Stimulated activated effector memory CD8-positive, alpha-beta T cell treated with anti-CD3 and anti-CD28 coated beads, Interleukin-12 subunit alpha, Interleukin-12 subunit beta, amount 100 ng/mL, for 72 hours (primary cell): ENCODE measurements around the gene WDR46.
"Not testable (repeated sequence)": the region's sequence is repeated elsewhere in the genome, so short reads cannot be mapped to it uniquely, and the experiment has no call there.

Source experiments
- ATAC-seq: fragments of 150-1000 bp; cut with Tn5 transposase; 2 replicates; pipeline ENCODE4 v1.10.0; 2021
- DNase-seq, 2 donors: peaks; one replicate each; pipeline ENCODE4 v3.0.0; 2021 to 2022; ENCODE audit warnings: low spot score in 2 of 2
- H3K27ac Mint-ChIP-seq: one replicate; pipeline ENCODE4 v1.8.0; 2022; ENCODE audit warnings: mild to moderate bottlenecking, mixed read lengths
- H3K36me3 Mint-ChIP-seq: one replicate; pipeline ENCODE4 v1.8.0; 2022; ENCODE audit warnings: mild to moderate bottlenecking, mixed read lengths
- H3K4me1 Mint-ChIP-seq: one replicate; pipeline ENCODE4 v1.8.0; 2022; ENCODE audit warnings: mixed read lengths
- H3K4me3 Mint-ChIP-seq: one replicate; pipeline ENCODE4 v1.8.0; 2022; ENCODE audit warnings: mild to moderate bottlenecking, mixed read lengths
- H3K9me3 Mint-ChIP-seq: one replicate; pipeline ENCODE4 v1.8.0; 2022; ENCODE audit warnings: mixed read lengths

WDR46 gene

DNA sequence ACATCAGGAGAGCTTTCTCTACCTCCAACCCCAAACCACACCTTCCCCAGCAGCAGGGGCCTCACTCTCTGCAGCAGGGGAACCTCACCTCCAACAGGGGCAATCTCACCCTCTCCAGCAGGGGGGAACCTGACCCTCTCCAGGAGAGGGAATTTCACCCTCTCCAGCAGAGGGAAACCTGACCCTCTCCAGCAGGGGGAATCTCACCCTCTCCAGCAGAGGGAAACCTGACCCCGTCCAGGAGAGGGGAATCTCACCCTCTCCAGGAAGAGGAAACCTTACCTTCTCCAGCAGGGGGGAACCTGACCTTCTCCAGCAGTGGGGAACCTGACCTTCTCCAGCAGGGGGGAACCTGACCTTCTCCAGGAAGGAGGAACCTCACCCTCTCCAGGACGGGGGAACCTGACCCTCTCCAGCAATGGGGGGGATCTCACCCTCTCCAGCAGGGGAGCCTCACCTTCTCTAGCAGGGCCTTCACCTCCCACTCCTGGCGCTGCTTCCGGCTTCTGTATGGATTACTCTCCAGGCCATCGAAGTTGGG lies 9.0 kb downstream of the WDR46 start:
- ATAC-seq (no peak), DNase-seq (no peak)
- H3K4me1 Mint-ChIP-seq, result peaks cover 30% of the 10 kb centered on the region
- H3K4me3 Mint-ChIP-seq, result no peak overlapping the region
- H3K36me3 Mint-ChIP-seq, result peaks cover 91% of the 10 kb centered on the region
- H3K27ac Mint-ChIP-seq, result peak overlapping the region; percentile 35
- no peaks in the 10 kb centered on the region for H3K9me3 Mint-ChIP-seq

DNA sequence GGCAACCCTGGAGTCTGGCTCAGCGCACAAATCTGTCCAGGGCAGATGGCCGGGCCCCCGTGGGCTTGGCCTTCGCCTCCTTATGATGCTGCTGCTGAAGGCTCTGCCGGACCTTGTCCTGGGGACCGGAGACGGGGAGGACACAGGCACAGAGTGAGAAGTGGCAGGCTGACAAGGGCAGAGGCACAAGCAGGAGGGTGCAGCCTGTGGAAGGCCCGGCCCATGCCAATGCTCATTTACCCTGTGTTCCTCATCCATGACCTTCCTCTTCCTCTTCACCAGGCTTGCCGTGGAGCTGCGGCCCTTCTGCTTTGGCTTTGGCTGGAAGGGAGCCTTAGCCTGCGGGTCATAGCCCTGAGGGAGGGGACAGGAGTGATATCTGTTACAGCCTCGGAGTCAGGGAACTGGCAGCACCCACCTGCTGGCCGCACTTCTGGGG lies 9.8 kb downstream of the WDR46 start:
- Mint-ChIP-seq H3K4me3 (no peak overlapping the region), H3K9me3 (no peaks in the 10 kb centered on the region), H3K4me1 (peaks cover 38% of the 10 kb centered on the region), H3K27ac (peak overlapping the region; percentile 35), H3K36me3 (peaks cover 91% of the 10 kb centered on the region)
- no peak for ATAC-seq
- no peak for DNase-seq

DNA sequence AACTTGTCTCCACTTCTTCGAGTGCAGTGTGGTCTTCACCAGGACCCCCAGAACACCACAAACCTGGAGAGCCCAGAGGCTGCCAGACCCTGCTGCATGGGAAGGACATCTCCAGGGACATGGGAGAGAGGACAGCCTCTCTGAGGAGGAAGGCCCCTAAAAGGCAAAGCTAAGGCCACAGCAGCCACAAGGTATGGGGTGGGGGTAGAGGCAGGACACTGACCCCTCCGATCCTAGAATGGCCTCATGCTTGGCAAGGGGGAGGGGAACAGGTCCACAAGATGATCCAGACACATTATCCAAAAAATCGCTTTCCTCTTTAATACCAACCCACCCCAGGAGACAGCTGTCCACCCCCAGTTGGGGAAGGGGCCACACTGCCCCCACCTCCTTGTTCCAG lies 10.2 kb downstream of the WDR46 start:
- ATAC-seq, result no peak
- Mint-ChIP-seq H3K9me3 (no peaks in the 10 kb centered on the region), H3K4me1 (peaks cover 43% of the 10 kb centered on the region), H3K36me3 (peaks cover 91% of the 10 kb centered on the region), H3K4me3 (no peak overlapping the region), H3K27ac (peak overlapping the region; percentile 99)
- no peak for DNase-seq

- H3K4me1 Mint-ChIP-seq, result peaks cover 47% of the 10 kb centered on the region
- no peaks in the 10 kb centered on the region for H3K9me3 Mint-ChIP-seq
- H3K36me3 Mint-ChIP-seq, result peaks cover 91% of the 10 kb centered on the region
- ATAC-seq (no peak), DNase-seq (no peak)
- H3K4me3 Mint-ChIP-seq, result peak overlapping the region; percentile 89
- peak overlapping the region; percentile 99 for H3K27ac Mint-ChIP-seq
Observed at GRCh38 chr6:33278392-33278741, 10.7 kb downstream of the WDR46 start.

- H3K36me3 Mint-ChIP-seq, result peaks cover 91% of the 10 kb centered on the region
- no peaks in the 10 kb centered on the region for H3K9me3 Mint-ChIP-seq
- ATAC-seq (peak; percentile 12), DNase-seq (peak in 1 of 2 donors; percentile 71)
- peaks cover 52% of the 10 kb centered on the region for H3K4me1 Mint-ChIP-seq
- H3K4me3 Mint-ChIP-seq, result peak overlapping the region; percentile 89
- H3K27ac Mint-ChIP-seq, result peak overlapping the region; percentile 99
Observed at GRCh38 chr6:33277663-33278391, 11.2 kb downstream of the WDR46 start.

- H3K27ac Mint-ChIP-seq, result peak within 1 kb of the TSS; percentile 99
- peaks cover 60% of the 10 kb centered on the region for H3K4me1 Mint-ChIP-seq
- ATAC-seq (peak; percentile 80), DNase-seq (peak; percentile 72 to 89)
- peaks cover 91% of the 10 kb centered on the region for H3K36me3 Mint-ChIP-seq
- no peaks in the 10 kb centered on the region for H3K9me3 Mint-ChIP-seq
- H3K4me3 Mint-ChIP-seq, result peak within 1 kb of the TSS; percentile 89
Observed at GRCh38 chr6:33276864-33277662, 12.0 kb downstream of the WDR46 start, which contains the start of gene B3GALT4. B3GALT4 (plus strand) TSS chr6:33277123; CDS start chr6:33277420, 297 bp downstream.

DNA sequence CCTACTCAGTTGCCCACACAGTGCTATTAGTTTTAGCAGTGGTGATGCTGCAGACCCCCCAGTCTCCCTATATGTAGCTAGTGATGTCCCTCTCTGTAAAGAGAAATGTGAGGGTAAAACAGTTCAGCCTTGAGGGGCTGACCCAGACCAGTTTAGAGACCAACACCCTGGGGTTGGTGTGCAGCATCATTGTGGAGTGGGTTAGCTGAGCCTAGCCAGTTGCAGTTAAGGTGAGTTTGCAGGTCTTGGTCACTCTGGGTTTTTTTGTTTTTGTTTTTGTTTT lies 12.5 kb downstream of the WDR46 start:
- Mint-ChIP-seq H3K27ac (peak overlapping the region; percentile 99), H3K4me1 (peaks cover 65% of the 10 kb centered on the region)

DNA sequence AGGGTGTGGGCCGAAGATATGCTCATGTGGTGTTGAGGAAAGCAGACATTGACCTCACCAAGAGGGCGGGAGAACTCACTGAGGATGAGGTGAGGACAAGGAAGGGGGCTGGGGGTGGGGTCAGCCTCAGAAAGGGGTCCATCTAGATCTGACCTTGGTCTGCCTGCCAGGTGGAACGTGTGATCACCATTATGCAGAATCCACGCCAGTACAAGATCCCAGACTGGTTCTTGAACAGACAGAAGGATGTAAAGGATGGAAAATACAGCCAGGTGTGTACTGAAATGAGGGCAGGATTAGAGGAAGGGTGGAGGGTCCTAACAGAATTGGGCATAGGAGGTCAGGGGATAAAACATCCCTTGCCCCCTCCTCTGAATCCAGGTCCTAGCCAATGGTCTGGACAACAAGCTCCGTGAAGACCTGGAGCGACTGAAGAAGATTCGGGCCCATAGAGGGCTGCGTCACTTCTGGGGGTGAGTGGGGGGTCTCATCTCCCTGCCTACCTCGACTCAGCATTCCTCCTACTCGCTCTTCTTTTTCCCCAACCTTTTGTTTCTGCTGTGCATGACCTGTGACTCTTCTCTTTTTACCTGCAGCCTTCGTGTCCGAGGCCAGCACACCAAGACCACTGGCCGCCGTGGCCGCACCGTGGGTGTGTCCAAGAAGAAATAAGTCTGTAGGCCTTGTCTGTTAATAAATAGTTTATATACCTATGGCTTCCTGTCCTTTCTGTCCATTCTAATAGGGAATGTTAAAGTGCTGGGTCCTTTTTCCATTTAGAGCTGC lies 13.1 kb downstream of the WDR46 start:
- H3K4me1 Mint-ChIP-seq, result peaks cover 65% of the 10 kb centered on the region
- not testable (repeated sequence) for ATAC-seq, H3K9me3 Mint-ChIP-seq, DNase-seq
- peak overlapping the region; percentile 89 for H3K4me3 Mint-ChIP-seq
- peak overlapping the region; percentile 99 for H3K27ac Mint-ChIP-seq
- H3K36me3 Mint-ChIP-seq, result peaks cover 92% of the 10 kb centered on the region

More for the DNA sequence above, 12.5 kb downstream of the WDR46 start:
- peak overlapping the region; percentile 89 for H3K4me3 Mint-ChIP-seq
- ATAC-seq (no peak), DNase-seq (no peak)
- no peaks in the 10 kb centered on the region for H3K9me3 Mint-ChIP-seq
- H3K36me3 Mint-ChIP-seq, result peaks cover 91% of the 10 kb centered on the region

- peak overlapping the region; percentile 99 for H3K27ac Mint-ChIP-seq
- peaks cover 74% of the 10 kb centered on the region for H3K4me1 Mint-ChIP-seq
- peaks cover 77% of the 10 kb centered on the region for H3K36me3 Mint-ChIP-seq
- H3K9me3 Mint-ChIP-seq, result no peaks in the 10 kb centered on the region
- H3K4me3 Mint-ChIP-seq, result peak overlapping the region; percentile 89
- ATAC-seq (no peak), DNase-seq (no peak)
Observed at GRCh38 chr6:33273924-33274902, 14.8 kb downstream of the WDR46 start.

DNA sequence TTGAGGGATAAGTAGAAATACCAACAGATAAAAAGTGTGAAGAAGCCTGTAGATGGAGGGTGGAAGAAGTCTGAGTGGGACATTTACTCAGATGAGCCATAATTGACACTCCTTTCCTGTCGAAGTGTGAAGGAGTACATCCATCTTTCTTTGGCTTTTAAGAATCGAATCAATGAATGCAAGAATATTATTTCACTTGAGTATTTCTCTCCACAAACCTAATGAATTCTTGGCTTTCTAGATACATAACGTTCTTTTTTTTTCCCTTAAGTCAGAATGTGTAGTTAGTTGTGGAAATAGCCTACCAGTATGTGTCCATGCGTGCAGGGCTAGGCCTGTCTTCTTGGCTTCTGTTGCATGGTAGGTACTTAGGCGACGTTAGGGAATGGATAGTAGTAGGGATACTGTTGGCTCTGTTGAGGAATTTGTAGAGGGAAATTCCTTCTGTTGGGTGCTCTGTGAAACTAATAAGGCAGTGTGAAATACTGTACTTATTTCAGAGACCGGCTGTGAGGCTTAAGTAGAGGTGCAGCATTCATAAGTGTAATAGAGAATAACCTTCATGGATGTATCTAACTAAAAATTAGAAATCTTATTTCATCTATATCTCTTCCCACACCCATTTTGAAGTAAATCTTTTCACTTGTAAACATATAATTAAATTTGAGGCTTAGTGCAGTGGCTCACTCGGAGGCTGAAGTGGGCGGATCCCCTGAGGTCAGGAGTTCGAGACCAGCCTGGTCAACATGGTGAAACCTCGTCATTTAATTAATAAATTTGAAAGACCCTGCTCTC lies 15.7 kb downstream of the WDR46 start:
- peak overlapping the region; percentile 99 for H3K27ac Mint-ChIP-seq
- DNase-seq (no peak), ATAC-seq (no peak)
- H3K36me3 Mint-ChIP-seq, result peaks cover 79% of the 10 kb centered on the region
- H3K4me1 Mint-ChIP-seq, result peaks cover 70% of the 10 kb centered on the region
- H3K4me3 Mint-ChIP-seq, result peak overlapping the region; percentile 89
- H3K9me3 Mint-ChIP-seq, result no peaks in the 10 kb centered on the region

DNA sequence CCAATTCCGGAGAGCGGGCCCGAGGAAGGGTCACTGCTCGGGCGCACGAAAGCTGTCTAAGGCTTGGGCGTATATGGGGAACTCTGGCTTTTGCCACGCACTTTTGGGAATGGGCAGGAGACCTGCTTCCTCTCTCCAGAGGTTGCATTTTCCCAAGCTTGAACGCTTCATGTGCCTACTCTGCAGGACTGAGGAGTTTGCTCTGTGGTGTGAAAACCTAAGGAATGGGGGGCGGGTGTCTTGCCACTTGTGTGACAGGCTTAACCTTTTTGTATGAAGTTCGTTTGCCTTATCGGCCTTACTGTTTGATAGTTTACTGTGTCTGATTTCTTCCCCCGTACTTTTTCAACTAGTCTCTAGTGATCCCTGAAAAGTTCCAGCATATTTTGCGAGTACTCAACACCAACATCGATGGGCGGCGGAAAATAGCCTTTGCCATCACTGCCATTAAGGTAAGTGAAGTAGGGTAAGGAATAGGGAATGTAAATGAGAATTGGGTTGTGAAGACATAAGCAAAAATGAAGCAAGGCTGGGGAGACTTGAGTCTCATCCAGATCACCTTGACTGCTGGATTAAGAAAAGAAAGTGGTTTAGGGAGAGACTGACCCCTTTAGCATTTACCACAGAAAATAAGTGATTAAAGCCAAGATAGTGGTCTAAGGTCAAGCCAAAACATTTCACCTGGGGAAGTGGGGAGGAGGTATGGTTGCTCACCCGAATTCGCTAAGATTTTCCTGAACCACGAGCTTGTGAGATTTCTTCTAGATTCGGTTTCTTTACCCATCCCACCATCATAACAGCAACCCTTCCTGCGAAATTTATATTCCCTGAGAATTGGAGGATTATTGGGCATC lies 16.5 kb downstream of the WDR46 start:
- ATAC-seq (peak; percentile 9), DNase-seq (no peak)
- Mint-ChIP-seq H3K36me3 (peaks cover 83% of the 10 kb centered on the region), H3K27ac (peak overlapping the region; percentile 99), H3K9me3 (no peaks in the 10 kb centered on the region), H3K4me3 (peak overlapping the region; percentile 89), H3K4me1 (peaks cover 63% of the 10 kb centered on the region)

- Mint-ChIP-seq H3K27ac (peak within 1 kb of the TSS; percentile 99), H3K4me3 (peak within 1 kb of the TSS; percentile 89), H3K4me1 (peaks cover 60% of the 10 kb centered on the region), H3K36me3 (peaks cover 83% of the 10 kb centered on the region), H3K9me3 (no peaks in the 10 kb centered on the region)
- peak; percentile 92 for ATAC-seq
- DNase-seq, result peak; percentile 84 to 96
Observed at GRCh38 chr6:33271468-33272274, 17.4 kb downstream of the WDR46 start, which contains the start of the genes RPS18 and VPS52. RPS18 (plus strand) TSS chr6:33272075; CDS start chr6:33272120, 45 bp downstream. VPS52 (minus strand) TSS chr6:33271876; CDS start chr6:33271675, 201 bp downstream.
